Measurements from ENCODE around the gene ISOC2.

ISOC2 gene

DNA sequence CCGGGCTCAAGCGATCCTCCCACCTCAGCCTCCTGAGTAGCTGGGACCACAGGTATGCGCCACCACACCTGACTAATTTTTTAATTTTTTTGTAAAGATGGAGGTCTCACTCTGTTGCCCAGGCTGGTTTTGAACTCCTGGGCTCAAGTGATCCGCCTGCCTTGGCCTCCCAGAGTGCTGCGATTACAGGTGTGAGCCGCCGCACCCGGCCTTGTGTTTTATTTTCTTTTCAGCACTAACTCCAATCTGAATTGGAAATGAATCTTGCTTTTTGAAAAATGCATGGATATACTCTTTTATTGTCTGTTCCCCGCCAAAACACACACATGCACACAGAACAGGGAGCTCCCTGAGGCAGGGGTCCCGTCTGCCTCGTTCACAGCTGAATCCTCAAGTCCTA is 1.3 kb upstream of the ISOC2 start:
- DNase-seq (ENCODE audit: low read depth) = no peak
- TF ChIP-seq, protein P1, sequence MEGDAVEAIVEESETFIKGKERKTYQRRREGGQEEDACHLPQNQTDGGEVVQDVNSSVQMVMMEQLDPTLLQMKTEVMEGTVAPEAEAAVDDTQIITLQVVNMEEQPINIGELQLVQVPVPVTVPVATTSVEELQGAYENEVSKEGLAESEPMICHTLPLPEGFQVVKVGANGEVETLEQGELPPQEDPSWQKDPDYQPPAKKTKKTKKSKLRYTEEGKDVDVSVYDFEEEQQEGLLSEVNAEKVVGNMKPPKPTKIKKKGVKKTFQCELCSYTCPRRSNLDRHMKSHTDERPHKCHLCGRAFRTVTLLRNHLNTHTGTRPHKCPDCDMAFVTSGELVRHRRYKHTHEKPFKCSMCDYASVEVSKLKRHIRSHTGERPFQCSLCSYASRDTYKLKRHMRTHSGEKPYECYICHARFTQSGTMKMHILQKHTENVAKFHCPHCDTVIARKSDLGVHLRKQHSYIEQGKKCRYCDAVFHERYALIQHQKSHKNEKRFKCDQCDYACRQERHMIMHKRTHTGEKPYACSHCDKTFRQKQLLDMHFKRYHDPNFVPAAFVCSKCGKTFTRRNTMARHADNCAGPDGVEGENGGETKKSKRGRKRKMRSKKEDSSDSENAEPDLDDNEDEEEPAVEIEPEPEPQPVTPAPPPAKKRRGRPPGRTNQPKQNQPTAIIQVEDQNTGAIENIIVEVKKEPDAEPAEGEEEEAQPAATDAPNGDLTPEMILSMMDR (IDR thresholded peaks at IDR 0.05; ENCODE audit: insufficient read depth, low read depth, low read length, missing control alignments) = no peak
- H3K4me3 ChIP-seq (ENCODE audit: low read depth, low read length) = no peak overlapping the region

DNA sequence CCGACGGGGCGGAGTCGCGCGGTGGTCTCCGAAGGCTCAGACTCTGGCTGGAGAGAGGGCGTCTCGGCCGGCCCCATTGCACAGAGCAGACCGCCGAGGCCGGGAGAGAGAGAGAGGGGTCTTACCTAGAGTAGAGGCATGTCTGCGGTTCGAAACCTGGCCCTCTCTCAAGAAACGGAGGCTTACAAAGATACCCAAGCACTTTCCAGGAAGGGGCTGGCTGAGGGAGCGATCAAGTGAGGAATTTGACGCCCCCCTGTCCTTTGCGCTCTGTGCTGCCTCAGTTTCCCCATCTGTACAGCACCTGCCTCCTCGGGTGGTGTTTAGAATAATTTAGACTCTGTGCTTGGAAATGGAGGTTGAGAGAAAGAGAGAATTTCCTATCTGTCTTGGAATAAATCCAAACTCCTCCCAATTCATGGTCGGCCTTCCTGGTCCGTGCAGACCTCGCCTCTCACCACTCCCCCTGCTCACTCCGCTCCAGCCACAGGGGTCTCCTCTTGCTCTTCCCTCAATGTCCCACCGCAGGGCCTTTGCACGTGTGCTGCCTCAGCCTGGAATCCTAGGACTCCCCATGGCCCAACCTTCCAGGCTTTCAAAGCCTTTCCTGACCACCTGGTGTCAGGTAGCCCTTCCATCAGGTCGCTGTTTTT is 658 bp upstream of the ISOC2 start:
- DNase-seq (ENCODE audit: low read depth) = peak; percentile 44

DNA sequence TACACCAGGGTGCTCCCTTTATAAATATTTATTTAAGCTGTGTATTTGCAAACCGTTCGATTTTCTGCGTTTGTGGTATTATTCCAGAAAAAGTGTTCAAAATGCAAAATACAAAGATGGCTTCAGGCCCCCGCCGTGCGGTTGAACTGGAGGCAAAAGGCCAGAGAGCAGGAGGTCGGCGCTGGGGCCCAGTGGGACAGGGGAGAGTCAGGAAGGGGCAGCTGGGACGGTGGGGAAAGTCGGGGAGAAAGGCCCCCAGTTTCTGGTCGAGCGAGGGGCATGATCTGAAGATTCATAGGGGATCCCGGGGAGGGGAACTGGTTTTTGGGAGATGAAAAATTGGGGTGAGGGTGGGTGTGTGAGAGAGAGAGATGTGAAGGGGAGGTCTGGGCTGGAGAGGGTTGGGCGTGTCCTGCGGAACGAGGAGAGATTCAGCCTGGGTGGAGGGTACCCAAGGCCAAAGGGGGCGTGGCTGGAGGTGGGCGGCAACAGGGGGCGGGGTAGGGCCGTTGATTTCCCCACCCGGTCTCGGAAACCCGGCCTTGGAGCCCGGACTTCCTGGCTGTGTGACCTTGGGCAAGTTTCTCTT is 678 bp downstream of the ISOC2 start:
- TF ChIP-seq, protein P1 (IDR thresholded peaks at IDR 0.05; ENCODE audit: insufficient read depth, low read depth, low read length, missing control alignments) = no peak
- peak; percentile 70 for DNase-seq (ENCODE audit: low read depth)
- H3K4me3 ChIP-seq (ENCODE audit: low read depth, low read length) = peak overlapping the region; percentile 71

More for the DNA sequence above, 658 bp upstream of the ISOC2 start:
- TF ChIP-seq, protein P1 (IDR thresholded peaks at IDR 0.05; ENCODE audit: insufficient read depth, low read depth, low read length, missing control alignments) = no peak
- H3K4me3 ChIP-seq (ENCODE audit: low read depth, low read length) = peak overlapping the region; percentile 93

DNA sequence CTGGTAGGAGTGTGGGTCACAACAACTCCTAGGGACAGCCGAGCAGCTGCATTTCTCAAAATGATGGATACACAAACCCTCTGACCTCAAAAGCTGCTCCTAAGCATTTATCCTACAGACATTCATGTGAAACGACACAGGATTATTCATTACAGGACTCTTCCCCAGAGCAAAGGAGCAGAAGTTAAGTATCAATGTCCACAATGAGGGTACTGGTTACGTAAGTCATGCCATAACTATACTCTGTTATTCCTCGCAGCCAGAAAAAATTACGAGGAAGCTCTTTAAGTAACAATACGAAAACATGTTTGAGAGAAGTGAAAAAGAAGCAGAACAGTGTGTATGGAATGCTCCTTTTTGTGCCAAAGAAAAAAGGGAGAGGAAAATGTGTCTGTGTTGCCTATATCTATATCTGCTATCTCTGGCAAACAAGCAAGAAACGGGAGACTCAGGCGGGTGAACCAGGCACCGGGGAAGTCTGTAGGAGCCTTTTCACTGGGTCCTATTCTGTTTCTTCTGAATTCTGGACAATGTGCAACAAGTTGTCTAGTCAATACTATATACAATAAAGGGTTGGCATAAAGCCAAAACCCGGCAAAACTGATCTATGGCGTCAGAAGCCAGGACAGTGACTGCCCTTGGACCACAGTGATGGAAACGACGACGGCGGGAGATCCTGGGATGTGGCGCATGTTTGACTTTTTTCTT is 1.3 kb downstream of the ISOC2 start:
- TF ChIP-seq, protein P1 (IDR thresholded peaks at IDR 0.05; ENCODE audit: insufficient read depth, low read depth, low read length, missing control alignments) = no peak
- DNase-seq (ENCODE audit: low read depth) = no peak
- no peak overlapping the region for H3K4me3 ChIP-seq (ENCODE audit: low read depth, low read length)

DNA sequence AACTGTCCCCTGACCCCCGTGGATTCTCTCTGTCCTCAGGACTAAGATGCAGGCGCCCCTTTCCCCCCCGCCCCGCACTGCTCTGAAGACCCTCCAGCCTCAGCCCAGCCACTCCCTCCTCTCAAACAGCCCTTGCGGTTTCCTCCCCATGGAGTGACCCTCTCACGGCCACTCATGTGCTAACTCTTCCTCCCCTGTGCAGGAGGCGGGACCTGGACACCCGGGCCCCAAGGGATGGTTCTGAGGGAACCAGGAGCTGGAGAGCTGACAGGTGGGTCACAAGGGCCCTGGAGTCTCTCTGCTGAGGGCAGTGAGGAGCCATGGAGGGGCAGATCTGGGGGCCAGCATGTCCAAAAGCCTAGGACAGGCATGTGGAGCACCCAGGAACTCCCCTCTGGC is 1.9 kb downstream of the ISOC2 start:
- no peak overlapping the region for H3K4me3 ChIP-seq (ENCODE audit: low read depth, low read length)
- no peak for DNase-seq (ENCODE audit: low read depth)
- TF ChIP-seq, protein P1 (IDR thresholded peaks at IDR 0.05; ENCODE audit: insufficient read depth, low read depth, low read length, missing control alignments) = no peak

DNA sequence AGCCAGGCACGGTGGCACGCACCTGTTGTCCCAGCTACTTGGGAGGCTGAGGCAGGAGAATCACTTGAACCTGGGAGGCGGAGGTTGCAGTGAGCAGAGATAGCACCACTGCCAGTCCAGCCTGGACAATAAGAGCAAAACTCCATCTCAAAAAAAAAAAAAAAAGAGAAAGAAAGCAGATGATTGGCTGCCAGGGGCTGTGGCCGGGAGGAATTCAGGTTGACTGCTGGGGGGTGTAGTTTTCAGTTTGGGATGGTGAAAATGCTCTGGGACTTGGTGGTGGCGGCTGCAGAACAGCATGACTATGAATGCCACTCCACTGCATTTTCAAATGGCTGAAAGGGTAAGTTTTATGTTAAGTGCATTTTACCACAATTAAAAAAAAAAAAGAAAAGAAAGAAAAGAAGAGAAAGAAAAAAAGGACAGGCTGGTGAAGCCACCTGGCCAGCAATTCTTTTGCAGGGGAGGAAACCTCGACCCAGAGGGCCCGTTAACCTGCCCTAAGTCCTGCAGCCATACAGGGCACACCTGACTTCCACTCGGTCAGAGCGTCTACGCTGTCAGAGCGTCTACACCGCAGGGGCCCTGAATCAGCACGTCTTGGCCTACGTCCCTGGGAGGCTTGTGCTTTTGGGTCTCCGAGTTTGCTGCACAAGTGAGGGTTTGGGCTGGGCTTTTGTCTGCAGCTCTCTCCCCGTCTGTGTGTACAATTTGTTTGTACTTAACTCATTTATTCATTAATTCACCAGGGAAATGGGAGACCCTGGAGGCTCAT is 3.6 kb downstream of the ISOC2 start:
- no peak for DNase-seq (ENCODE audit: low read depth)
- H3K4me3 ChIP-seq (ENCODE audit: low read depth, low read length) = no peak overlapping the region
- TF ChIP-seq, protein P1 (IDR thresholded peaks at IDR 0.05; ENCODE audit: insufficient read depth, low read depth, low read length, missing control alignments) = no peak
